ENCODE measurements around the gene PRH2.

GRCh38 chr12:10967409-10967808, 38.4 kb downstream of the PRH2 start:
- TF ChIP-seq EZH2 (IDR thresholded peaks at IDR 0.05) (no peak), POLR2AphosphoS5 (IDR thresholded peaks at IDR 0.05; ENCODE audit: borderline replicate concordance, low read depth, low read length) (no peak), FOXP2 (optimal IDR thresholded peaks at IDR 0.05; ENCODE audit: control extremely low read depth, extremely low read length, insufficient read depth) (no peak)

Measured in SK-N-MC (cell line).